ENCODE measurements around the gene PCDHGA1. TPM values are rescaled to one million over a fixed set of nuclear protein-coding genes. Genes with fewer than 3 reads are reported as not detected.
"Not testable (repeated sequence)": the region's sequence is repeated elsewhere in the genome, so short reads cannot be mapped to it uniquely, and the experiment has no call there.

Gene PCDHGA1
- total RNA-seq, 2 experiments from 2014 or later: 0.04 to 0.06 TPM

GRCh38 chr5:141343953-141344463 lies 13.7 kb downstream of the PCDHGA1 start:
- ChIA-PET POLR2A (no interaction called here), CTCF (interaction anchor here (1.0 to 1.4 kb wide), 3 partner anchors 14 to 24 kb away, joined by 3 to 4 read pairs (median 3); partner anchors contain the start of gene TAF7)

GRCh38 chr5:141345327-141345726 lies 15.0 kb downstream of the PCDHGA1 start:
- ChIA-PET CTCF (no interaction called here), POLR2A (no interaction called here)

GRCh38 chr5:141346017-141346416 lies 15.7 kb downstream of the PCDHGA1 start:
- CTCF ChIA-PET, POLR2A ChIA-PET: not testable (repeated sequence)

GRCh38 chr5:141349917-141350619 lies 19.8 kb downstream of the PCDHGA1 start, which contains the start of gene PCDHGB1:
TSS of gene PCDHGB1 (plus strand) at chr5:141350099. CDS start at chr5:141350261, 162 bp downstream.
- POLR2A ChIA-PET: no interaction called here
- CTCF ChIA-PET: interaction anchor here (0.9 to 1.3 kb wide), 2 partner anchors 30 to 57 kb away, joined by 3 read pairs; no protein-coding TSS in a partner anchor

- CTCF ChIA-PET: interaction anchor here (1.2 kb wide), 1 partner anchor 143 kb away, joined by 4 read pairs; the partner anchor contains the start of gene PCDHB12
- POLR2A ChIA-PET: no interaction called here
These were observed 21.3 kb downstream of the PCDHGA1 start for GRCh38 chr5:141351591-141351990.

GRCh38 chr5:141354900-141355469 lies 24.7 kb downstream of the PCDHGA1 start, which contains the start of gene PCDHGA4:
TSS of gene PCDHGA4 (plus strand) at chr5:141355021. CDS start at chr5:141355108, 87 bp downstream.
- CTCF ChIA-PET: interaction anchor here (0.5 to 0.8 kb wide), 2 partner anchors 9 to 56 kb away, joined by 3 to 4 read pairs; partner anchors contain the start of gene PCDHGA5

GRCh38 chr5:141355641-141356040 lies 25.3 kb downstream of the PCDHGA1 start:
- POLR2A ChIA-PET: no interaction called here
- CTCF ChIA-PET: interaction anchor here (0.5 to 0.8 kb wide), 2 partner anchors 8 to 55 kb away, joined by 3 to 4 read pairs; partner anchors contain the start of gene PCDHGA5

More at GRCh38 chr5:141354900-141355469, 24.7 kb downstream of the PCDHGA1 start, which contains the start of gene PCDHGA4:
- POLR2A ChIA-PET: no interaction called here

GRCh38 chr5:141356133-141356532 lies 25.8 kb downstream of the PCDHGA1 start:
- POLR2A ChIA-PET: no interaction called here
- CTCF ChIA-PET: no interaction called here

GRCh38 chr5:141356950-141357349 lies 26.6 kb downstream of the PCDHGA1 start:
- CTCF ChIA-PET: no interaction called here
- POLR2A ChIA-PET: no interaction called here

GRCh38 chr5:141359790-141360426 lies 29.6 kb downstream of the PCDHGA1 start, which contains the start of gene PCDHGB2:
TSS of gene PCDHGB2 (plus strand) at chr5:141359994. CDS start at chr5:141360136, 142 bp downstream.
- POLR2A ChIA-PET: no interaction called here
- CTCF ChIA-PET: interaction anchor here (1.4 kb wide), 1 partner anchor 204 kb away, joined by 4 read pairs; no protein-coding TSS in a partner anchor

GRCh38 chr5:141360685-141361084 lies 30.4 kb downstream of the PCDHGA1 start:
- ChIA-PET CTCF (interaction anchor here (1.4 kb wide), 1 partner anchor 203 kb away, joined by 4 read pairs; no protein-coding TSS in a partner anchor), POLR2A (no interaction called here)

GRCh38 chr5:141362719-141363118 lies 32.4 kb downstream of the PCDHGA1 start:
- POLR2A ChIA-PET: no interaction called here
- CTCF ChIA-PET: no interaction called here

GRCh38 chr5:141363952-141364660 lies 33.8 kb downstream of the PCDHGA1 start, which contains the start of gene PCDHGA5:
TSS of gene PCDHGA5 (plus strand) at chr5:141364162. CDS start at chr5:141364331, 169 bp downstream.
- POLR2A ChIA-PET: no interaction called here
- CTCF ChIA-PET: interaction anchor here (1.0 kb wide), 1 partner anchor 9 kb away, joined by 3 read pairs; no protein-coding TSS in a partner anchor

- CTCF ChIA-PET: no interaction called here
- POLR2A ChIA-PET: no interaction called here
These were observed 35.9 kb downstream of the PCDHGA1 start for GRCh38 chr5:141366016-141366896.

- ChIA-PET CTCF (interaction anchor here (1.0 to 1.1 kb wide), 2 partner anchors 50 to 188 kb away, joined by 3 read pairs; no protein-coding TSS in a partner anchor), POLR2A (no interaction called here)
These were observed 39.9 kb downstream of the PCDHGA1 start, which contains the start of gene PCDHGB3 for GRCh38 chr5:141369994-141370848. TSS of gene PCDHGB3 (plus strand) at chr5:141370242. CDS start at chr5:141370395, 153 bp downstream.

- POLR2A ChIA-PET: no interaction called here
- CTCF ChIA-PET: no interaction called here
These were observed 41.5 kb downstream of the PCDHGA1 start for GRCh38 chr5:141371572-141372475.
